GM06990 (cell line): ENCODE results near the gene MAP2K7.

Source experiments
- DNase-seq: peaks from one replicate; pipeline ENCODE4 v3.0.0-alpha.2; 2011; ENCODE audit not compliant: insufficient read length; ENCODE audit errors: extremely low read depth
- H3K27me3 ChIP-seq: replicated peaks from 2 replicates; pipeline ENCODE4 v1.6.0; 2011; ENCODE audit warnings: low read length; ENCODE audit not compliant: control insufficient read depth, insufficient read depth
- H3K36me3 ChIP-seq: 2 replicates; pipeline ENCODE4 v1.5.1; 2011; ENCODE audit warnings: low read length; ENCODE audit not compliant: control insufficient read depth, insufficient read depth
- H3K4me3 ChIP-seq: replicated peaks from 2 replicates; pipeline ENCODE4 v1.5.1; 2011; ENCODE audit warnings: low read depth, mild to moderate bottlenecking, control low read depth, low read length
- CTCF ChIP-seq: IDR thresholded peaks from 2 replicates; pipeline ENCODE4 v1.5.1; 2011; ENCODE audit warnings: low read length, control low read depth, mild to moderate bottlenecking, inconsistent platforms; ENCODE audit not compliant: insufficient read depth, poor library complexity, severe bottlenecking

Gene MAP2K7

DNA sequence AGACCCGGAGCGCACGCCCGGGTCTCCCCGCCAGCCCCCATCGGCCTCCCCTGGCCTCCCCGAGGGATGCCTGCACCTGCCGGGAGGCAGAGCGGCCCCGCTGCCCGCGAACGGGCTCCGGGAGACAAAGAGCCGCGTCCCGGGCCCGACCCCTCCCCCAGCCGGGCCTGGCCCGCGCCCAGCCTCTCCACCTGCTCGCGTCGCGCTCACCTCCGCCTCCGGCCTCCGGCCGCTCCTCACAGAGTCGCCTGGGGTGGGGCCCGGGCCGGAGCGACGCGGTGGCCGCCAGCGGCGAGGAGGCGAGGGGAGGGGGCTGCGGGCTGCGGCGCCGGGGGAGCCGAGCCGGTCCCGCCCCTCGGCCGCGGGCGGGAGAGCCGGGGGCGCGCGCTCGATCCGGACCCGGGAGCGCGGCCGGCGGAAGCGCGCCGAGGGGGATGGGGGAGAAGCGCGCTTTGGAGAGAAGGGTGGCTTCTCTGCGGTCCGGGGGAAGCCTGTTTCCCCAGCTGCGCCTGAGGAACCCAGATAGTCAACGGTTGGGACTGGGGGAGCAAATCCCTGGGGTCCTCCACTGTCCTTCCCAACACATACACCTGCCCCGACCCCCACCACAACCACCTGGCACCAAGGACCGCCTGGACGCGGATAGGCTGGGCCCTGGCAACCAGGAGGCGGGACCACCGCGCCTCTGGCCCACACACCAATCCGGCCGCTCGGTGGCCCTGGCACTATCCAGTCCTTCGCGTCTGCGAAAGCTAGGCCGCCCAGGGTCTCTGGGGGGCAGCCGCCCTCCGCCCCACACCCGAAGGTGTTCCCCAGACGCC lies 29.4 kb upstream of the MAP2K7 start, which contains the start of gene PRR36:
TSS of gene PRR36 (minus strand) at position 315 of the 821 bp plus-strand sequence. CDS start 701 bp downstream, outside the sequence.
- Histone ChIP-seq H3K27me3 (no peaks in the 10 kb centered on the region; the same call in 1 of the 2 replicates), H3K36me3 (no peaks in the 10 kb centered on the region), H3K4me3 (peak within 1 kb of the TSS; percentile 18; the same call in 1 of the 2 replicates)
- DNase-seq, result no peak
- no peak for TF ChIP-seq CTCF

GRCh38 chr19:7874897-7875273 lies 28.8 kb upstream of the MAP2K7 start:
- Histone ChIP-seq H3K4me3 (no peak overlapping the region), H3K36me3 (no peaks in the 10 kb centered on the region), H3K27me3 (no peaks in the 10 kb centered on the region; the same call in 1 of the 2 replicates)
- no peak for TF ChIP-seq CTCF
- no peak for DNase-seq

DNA sequence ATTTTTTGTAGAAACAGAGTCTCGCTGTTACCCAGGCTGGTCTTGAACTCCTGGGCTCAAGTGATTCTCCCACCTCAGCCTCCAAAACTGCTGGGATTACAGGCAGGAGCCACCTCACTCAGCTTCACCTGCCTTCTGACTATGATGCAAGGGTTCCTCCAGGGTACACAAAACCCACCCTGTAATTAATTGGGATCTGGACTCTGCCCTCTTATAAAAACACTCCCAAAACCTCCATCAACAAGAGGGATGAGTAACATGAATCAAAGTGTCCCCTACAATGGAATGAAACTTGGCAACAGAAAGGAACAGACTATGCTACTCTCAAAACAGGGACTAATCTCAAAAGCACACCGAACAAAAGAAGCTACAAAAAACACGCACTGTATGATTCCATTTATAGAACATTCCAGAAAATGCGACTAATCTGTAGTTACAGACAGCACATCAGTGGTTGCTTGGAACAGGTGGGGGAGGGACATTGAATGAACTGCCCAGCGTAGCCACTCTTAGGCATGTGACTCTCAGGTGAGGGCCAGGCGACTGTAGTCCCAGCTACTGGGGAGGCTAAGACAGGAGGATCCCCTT lies 26.3 kb upstream of the MAP2K7 start:
- H3K4me3 ChIP-seq, result no peak overlapping the region
- no peak for DNase-seq
- no peaks in the 10 kb centered on the region for H3K36me3 ChIP-seq
- H3K27me3 ChIP-seq, result no peaks in the 10 kb centered on the region
- no peak for TF ChIP-seq CTCF

- H3K27me3 ChIP-seq, result no peaks in the 10 kb centered on the region
- TF ChIP-seq CTCF, result no peak
- no peak for DNase-seq
- H3K36me3 ChIP-seq, result no peaks in the 10 kb centered on the region
- H3K4me3 ChIP-seq, result no peak overlapping the region
These were observed 24.4 kb upstream of the MAP2K7 start for GRCh38 chr19:7879111-7879807.

GRCh38 chr19:7879836-7880235 lies 23.8 kb upstream of the MAP2K7 start:
- no peak overlapping the region for H3K4me3 ChIP-seq
- no peak for DNase-seq
- no peak for TF ChIP-seq CTCF

More at GRCh38 chr19:7879836-7880235, 23.8 kb upstream of the MAP2K7 start:
- Histone ChIP-seq H3K27me3 (no peaks in the 10 kb centered on the region), H3K36me3 (no peaks in the 10 kb centered on the region)
